ENCODE measurements around the gene GNAI2. TPM values are rescaled to one million over a fixed set of nuclear protein-coding genes. Genes with fewer than 3 reads are reported as not detected.
"Not testable (repeated sequence)": the region's sequence is repeated elsewhere in the genome, so short reads cannot be mapped to it uniquely, and the experiment has no call there.

Gene GNAI2
- total RNA-seq, 4 donors from 2014 or later, result 149 to 297 (median 239) TPM

GRCh38 chr3:50271314-50271936 is 35.4 kb downstream of the GNAI2 start:
- peaks cover 0 to 17% (median 6%) of the 10 kb centered on the region in 4 donors for H3K36me3 ChIP-seq
- WGBS, result 77% methylated on average over 8 of the region's 10 CpGs
- DNase-seq (ENCODE audit: extremely low spot score), result no peak
- TF ChIP-seq EP300 (IDR thresholded peaks at IDR 0.05), result no peak
- no peak for TF ChIP-seq CTCF (IDR thresholded peaks at IDR 0.05)
- TF ChIP-seq POLR2AphosphoS5 (IDR thresholded peaks at IDR 0.05), result no peak
- no peak for TF ChIP-seq POLR2A (IDR thresholded peaks at IDR 0.05; ENCODE audit: low read depth)
- H3K4me3 ChIP-seq, result peak overlapping the region in 1 of 4 donors; percentile 66
- peak overlapping the region in 2 of 4 donors; percentile 13 to 23 for H3K27ac ChIP-seq (replicated peaks in 1 of 4)
- peaks cover 47 to 87% (median 73%) of the 10 kb centered on the region in 4 donors for H3K4me1 ChIP-seq
- peaks cover 0 to 33% (median 5%) of the 10 kb centered on the region in 4 donors for H3K27me3 ChIP-seq
- no peaks in the 10 kb centered on the region for H3K9me3 ChIP-seq
- intact Hi-C loops (cut with DNase I), result loop anchor here (5.0 kb wide), 2 partner anchors 79 to 149 kb away; partner anchors contain the start of gene GNAT1

GRCh38 chr3:50272538-50272910 is 36.5 kb downstream of the GNAI2 start:
- H3K36me3 ChIP-seq, result peaks cover 0 to 24% (median 9%) of the 10 kb centered on the region in 4 donors
- WGBS, result 61% methylated on average over 10 of the region's 10 CpGs
- DNase-seq (ENCODE audit: extremely low spot score); H3K9me3 ChIP-seq: not testable (repeated sequence)
- intact Hi-C loops (cut with DNase I), result loop anchor here (2.0 to 5.0 kb wide), 4 partner anchors 14 to 150 kb away; partner anchors contain the start of gene GNAT1
- H3K4me1 ChIP-seq, result peaks cover 40 to 78% (median 63%) of the 10 kb centered on the region in 4 donors
- peak overlapping the region in 2 of 4 donors; percentile 3 to 19 for H3K27ac ChIP-seq (replicated peaks in 1 of 4)
- H3K4me3 ChIP-seq, result peak overlapping the region in 1 of 4 donors; percentile 39
- H3K27me3 ChIP-seq, result peaks cover 0 to 40% (median 5%) of the 10 kb centered on the region in 4 donors

GRCh38 chr3:50272911-50273688 is 37.1 kb downstream of the GNAI2 start:
- intact Hi-C loops (cut with DNase I), result loop anchor here (2.0 to 5.0 kb wide), 4 partner anchors 14 to 151 kb away; partner anchors contain the start of gene GNAT1
- WGBS, result 12% methylated on average over 25 of the region's 61 CpGs
- peaks cover 0 to 24% (median 9%) of the 10 kb centered on the region in 4 donors for H3K36me3 ChIP-seq
- TF ChIP-seq CTCF (IDR thresholded peaks at IDR 0.05) (peak; percentile 97 to 99 (median 98)), POLR2AphosphoS5 (IDR thresholded peaks at IDR 0.05) (peak; percentile 67 to 81), POLR2A (IDR thresholded peaks at IDR 0.05; ENCODE audit: low read depth) (no peak), EP300 (IDR thresholded peaks at IDR 0.05) (no peak)
- H3K27ac ChIP-seq (replicated peaks in 1 of 4), result peak overlapping the region in 3 of 4 donors; percentile 19 to 56 (median 32)
- no peak for DNase-seq (ENCODE audit: extremely low spot score)
- no peaks in the 10 kb centered on the region for H3K9me3 ChIP-seq
- H3K4me3 ChIP-seq, result peak overlapping the region; percentile 39 to 57 (median 42)
- H3K27me3 ChIP-seq, result peaks cover 0 to 40% (median 5%) of the 10 kb centered on the region in 4 donors
- H3K4me1 ChIP-seq, result peaks cover 35 to 72% (median 57%) of the 10 kb centered on the region in 4 donors

GRCh38 chr3:50273689-50274065 is 37.7 kb downstream of the GNAI2 start:
- no peaks in the 10 kb centered on the region for H3K9me3 ChIP-seq
- peak overlapping the region in 1 of 4 donors; percentile 56 for H3K27ac ChIP-seq (replicated peaks in 1 of 4)
- DNase-seq (ENCODE audit: extremely low spot score), result no peak
- H3K4me1 ChIP-seq, result peaks cover 33 to 71% (median 54%) of the 10 kb centered on the region in 4 donors
- H3K27me3 ChIP-seq, result peaks cover 0 to 40% (median 5%) of the 10 kb centered on the region in 4 donors
- peak overlapping the region; percentile 39 to 57 (median 42) for H3K4me3 ChIP-seq
- intact Hi-C loops (cut with DNase I), result loop anchor here (2.0 to 5.0 kb wide), 4 partner anchors 15 to 151 kb away; partner anchors contain the start of gene GNAT1
- WGBS, result 59% methylated on average over 31 of the region's 31 CpGs
- peaks cover 0 to 24% (median 9%) of the 10 kb centered on the region in 4 donors for H3K36me3 ChIP-seq
- TF ChIP-seq POLR2AphosphoS5 (IDR thresholded peaks at IDR 0.05), result no peak
- no peak for TF ChIP-seq EP300 (IDR thresholded peaks at IDR 0.05)
- TF ChIP-seq CTCF (IDR thresholded peaks at IDR 0.05), result no peak
- TF ChIP-seq POLR2A (IDR thresholded peaks at IDR 0.05; ENCODE audit: low read depth), result no peak
